ENCODE data around the gene GZMM. TPM values are rescaled to one million over a fixed set of nuclear protein-coding genes. Genes with fewer than 3 reads are reported as not detected.

Gene GZMM
- total RNA-seq, 2 donors from 2014 or later, result 0.51 TPM; not detected in 1

- Mint-ChIP-seq H3K4me3 (no peak overlapping the region), H3K27me3 (ENCODE audit: insufficient read depth) (peaks cover 9% of the 10 kb centered on the region), H3K9me3 (peaks cover 9% of the 10 kb centered on the region), H3K4me1 (peaks cover 5% of the 10 kb centered on the region), H3K27ac (no peak overlapping the region), H3K36me3 (ENCODE audit: low read depth) (peaks cover 13% of the 10 kb centered on the region)
- no peak for DNase-seq
- H3K36me3 ChIP-seq (ENCODE audit: control insufficient read depth, insufficient read depth, low read length), result peaks cover 10% of the 10 kb centered on the region
- no peak overlapping the region for H3K9ac ChIP-seq (ENCODE audit: extremely low read depth, low read length, poor library complexity, severe bottlenecking)
- no peaks in the 10 kb centered on the region for H3K27me3 ChIP-seq (ENCODE audit: control insufficient read depth, insufficient read depth, low read length, poor library complexity, severe bottlenecking)
- H3K9me3 ChIP-seq (ENCODE audit: control insufficient read depth, low read length), result no peaks in the 10 kb centered on the region
- no peaks in the 10 kb centered on the region for H3K4me1 ChIP-seq (ENCODE audit: control insufficient read depth, insufficient read depth, low read length)
- no peak overlapping the region for H3K27ac ChIP-seq (ENCODE audit: low read depth, low read length)
- WGBS, 2 experiments (ENCODE audit: insufficient coverage in 1 of 2, insufficient read length in 1 of 2), result 91 to 95% methylated on average over 17 to 19 of the region's 19 CpGs
- TF ChIP-seq CTCF (conservative IDR thresholded peaks at IDR 0.05), result no peak
- no peak overlapping the region for H3K4me3 ChIP-seq (ENCODE audit: low read length)
Measured at GRCh38 chr19:566403-566802, 22.6 kb downstream of the GZMM start.

DNA sequence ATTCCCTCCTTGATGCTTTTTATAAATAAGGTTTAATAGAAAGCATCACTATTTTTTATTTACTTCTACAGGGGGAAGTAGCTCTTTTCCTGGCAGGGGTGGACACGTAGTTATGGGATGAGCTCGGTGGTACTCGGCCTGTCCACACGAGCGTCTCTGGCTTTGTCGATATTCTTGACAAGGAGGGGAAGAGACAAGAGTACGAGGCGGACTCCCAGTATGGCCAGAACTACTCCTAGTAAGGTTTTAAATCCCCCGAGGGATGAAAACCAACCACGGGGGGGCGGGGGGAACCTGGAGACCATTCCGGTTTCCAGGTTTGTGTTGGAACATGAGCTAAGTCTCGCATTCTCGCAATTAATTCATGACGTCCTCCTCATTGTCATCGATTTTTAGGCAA lies 23.0 kb downstream of the GZMM start:
- no peak overlapping the region for H3K9ac ChIP-seq (ENCODE audit: extremely low read depth, low read length, poor library complexity, severe bottlenecking)
- H3K4me3 ChIP-seq (ENCODE audit: low read length), result no peak overlapping the region
- no peaks in the 10 kb centered on the region for H3K27me3 ChIP-seq (ENCODE audit: control insufficient read depth, insufficient read depth, low read length, poor library complexity, severe bottlenecking)
- Mint-ChIP-seq H3K4me3 (no peak overlapping the region), H3K9me3 (peaks cover 9% of the 10 kb centered on the region), H3K27me3 (ENCODE audit: insufficient read depth) (peaks cover 9% of the 10 kb centered on the region), H3K36me3 (ENCODE audit: low read depth) (peaks cover 13% of the 10 kb centered on the region), H3K4me1 (peaks cover 5% of the 10 kb centered on the region), H3K27ac (no peak overlapping the region)
- H3K4me1 ChIP-seq (ENCODE audit: control insufficient read depth, insufficient read depth, low read length), result no peaks in the 10 kb centered on the region
- no peaks in the 10 kb centered on the region for H3K9me3 ChIP-seq (ENCODE audit: control insufficient read depth, low read length)
- H3K27ac ChIP-seq (ENCODE audit: low read depth, low read length), result no peak overlapping the region
- no peak for DNase-seq
- H3K36me3 ChIP-seq (ENCODE audit: control insufficient read depth, insufficient read depth, low read length), result peaks cover 10% of the 10 kb centered on the region
- WGBS, 2 experiments (ENCODE audit: insufficient coverage in 1 of 2, insufficient read length in 1 of 2), result 90 to 96% methylated on average over 16 of the region's 16 CpGs
- no peak for TF ChIP-seq CTCF (conservative IDR thresholded peaks at IDR 0.05)

DNA sequence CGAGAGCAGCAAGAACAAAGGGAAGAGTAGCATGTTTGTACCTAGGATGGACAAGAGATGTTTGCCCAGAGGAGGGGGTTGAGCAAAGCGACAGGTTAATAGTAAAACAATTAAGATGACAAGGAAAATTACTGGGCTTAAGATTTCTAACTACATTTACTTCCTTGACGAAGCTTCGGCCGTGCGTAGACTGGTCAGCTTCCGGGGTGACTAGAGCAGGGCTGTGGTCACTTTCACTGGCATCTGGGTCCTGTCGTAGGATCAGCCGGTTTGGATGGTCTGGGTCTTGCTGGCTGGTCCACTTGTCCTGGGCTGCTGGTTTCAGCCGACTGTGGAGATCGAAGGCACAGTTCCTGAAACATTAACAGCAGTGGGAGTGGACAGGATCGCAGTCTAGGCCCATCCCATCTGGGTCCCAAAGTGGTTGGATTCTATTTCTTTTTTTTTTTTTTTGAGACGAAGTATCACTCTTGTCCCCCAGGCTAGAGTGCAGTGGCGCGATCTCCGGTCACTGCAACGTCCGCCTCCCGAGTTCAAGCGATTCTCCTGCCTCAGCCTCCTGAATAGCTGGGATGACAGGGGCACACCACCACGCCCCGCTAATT lies 23.5 kb downstream of the GZMM start:
- peaks cover 5% of the 10 kb centered on the region for H3K4me1 Mint-ChIP-seq
- peaks cover 10% of the 10 kb centered on the region for H3K36me3 ChIP-seq (ENCODE audit: control insufficient read depth, insufficient read depth, low read length)
- H3K4me3 ChIP-seq (ENCODE audit: low read length), result no peak overlapping the region
- H3K27ac Mint-ChIP-seq, result no peak overlapping the region
- no peaks in the 10 kb centered on the region for H3K4me1 ChIP-seq (ENCODE audit: control insufficient read depth, insufficient read depth, low read length)
- no peak overlapping the region for H3K27ac ChIP-seq (ENCODE audit: low read depth, low read length)
- WGBS, 2 experiments (ENCODE audit: insufficient coverage in 1 of 2, insufficient read length in 1 of 2), result 94 to 96% methylated on average over 18 to 22 of the region's 22 CpGs
- DNase-seq, result no peak
- TF ChIP-seq CTCF (conservative IDR thresholded peaks at IDR 0.05), result no peak
- peaks cover 9% of the 10 kb centered on the region for H3K9me3 Mint-ChIP-seq
- H3K4me3 Mint-ChIP-seq, result no peak overlapping the region
- no peak overlapping the region for H3K9ac ChIP-seq (ENCODE audit: extremely low read depth, low read length, poor library complexity, severe bottlenecking)
- peaks cover 9% of the 10 kb centered on the region for H3K27me3 Mint-ChIP-seq (ENCODE audit: insufficient read depth)
- no peaks in the 10 kb centered on the region for H3K27me3 ChIP-seq (ENCODE audit: control insufficient read depth, insufficient read depth, low read length, poor library complexity, severe bottlenecking)
- no peaks in the 10 kb centered on the region for H3K9me3 ChIP-seq (ENCODE audit: control insufficient read depth, low read length)
- peaks cover 9% of the 10 kb centered on the region for H3K36me3 Mint-ChIP-seq (ENCODE audit: low read depth)
